22Rv1 (cell line): Measurements from ENCODE around the gene VWF.

Source experiments
- H3K27ac ChIP-seq: fragments of 450-650 bp; 2 replicates; pipeline ENCODE4 v1.5.1; 2017
- ZFX ChIP-seq: fragments of 450-650 bp; IDR thresholded peaks from 2 replicates; pipeline ENCODE4 v1.6.1; 2017; ENCODE audit warnings: antibody characterized with exemption, borderline replicate concordance
- TF ChIP-seq, protein P1 (sequence below): fragments of 450-650 bp; IDR thresholded peaks from 2 replicates; pipeline ENCODE4 v1.5.1; 2017; ENCODE audit warnings: mild to moderate bottlenecking

VWF gene

DNA sequence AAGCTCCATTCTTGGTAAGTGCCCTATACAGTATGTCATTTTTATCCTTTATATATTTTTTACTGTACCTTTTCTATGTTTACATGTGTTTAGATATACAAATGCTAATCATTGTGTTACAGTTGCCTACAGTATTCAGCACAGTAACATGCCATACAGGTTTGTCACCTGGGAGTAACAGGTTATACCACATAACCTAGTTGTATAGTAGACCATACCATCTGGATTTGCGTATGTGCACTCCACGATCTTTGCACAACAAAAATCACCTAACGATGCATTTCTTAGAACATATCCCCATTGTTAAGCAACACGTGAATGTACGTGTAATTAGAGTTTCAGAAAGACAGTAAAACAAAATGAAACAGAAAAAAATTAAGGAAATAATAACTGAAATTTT, 167.5 kb downstream of the VWF start:
- no peak overlapping the region for H3K27ac ChIP-seq
- no peak for TF ChIP-seq ZFX
- TF ChIP-seq, protein P1, sequence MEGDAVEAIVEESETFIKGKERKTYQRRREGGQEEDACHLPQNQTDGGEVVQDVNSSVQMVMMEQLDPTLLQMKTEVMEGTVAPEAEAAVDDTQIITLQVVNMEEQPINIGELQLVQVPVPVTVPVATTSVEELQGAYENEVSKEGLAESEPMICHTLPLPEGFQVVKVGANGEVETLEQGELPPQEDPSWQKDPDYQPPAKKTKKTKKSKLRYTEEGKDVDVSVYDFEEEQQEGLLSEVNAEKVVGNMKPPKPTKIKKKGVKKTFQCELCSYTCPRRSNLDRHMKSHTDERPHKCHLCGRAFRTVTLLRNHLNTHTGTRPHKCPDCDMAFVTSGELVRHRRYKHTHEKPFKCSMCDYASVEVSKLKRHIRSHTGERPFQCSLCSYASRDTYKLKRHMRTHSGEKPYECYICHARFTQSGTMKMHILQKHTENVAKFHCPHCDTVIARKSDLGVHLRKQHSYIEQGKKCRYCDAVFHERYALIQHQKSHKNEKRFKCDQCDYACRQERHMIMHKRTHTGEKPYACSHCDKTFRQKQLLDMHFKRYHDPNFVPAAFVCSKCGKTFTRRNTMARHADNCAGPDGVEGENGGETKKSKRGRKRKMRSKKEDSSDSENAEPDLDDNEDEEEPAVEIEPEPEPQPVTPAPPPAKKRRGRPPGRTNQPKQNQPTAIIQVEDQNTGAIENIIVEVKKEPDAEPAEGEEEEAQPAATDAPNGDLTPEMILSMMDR, result no peak

DNA sequence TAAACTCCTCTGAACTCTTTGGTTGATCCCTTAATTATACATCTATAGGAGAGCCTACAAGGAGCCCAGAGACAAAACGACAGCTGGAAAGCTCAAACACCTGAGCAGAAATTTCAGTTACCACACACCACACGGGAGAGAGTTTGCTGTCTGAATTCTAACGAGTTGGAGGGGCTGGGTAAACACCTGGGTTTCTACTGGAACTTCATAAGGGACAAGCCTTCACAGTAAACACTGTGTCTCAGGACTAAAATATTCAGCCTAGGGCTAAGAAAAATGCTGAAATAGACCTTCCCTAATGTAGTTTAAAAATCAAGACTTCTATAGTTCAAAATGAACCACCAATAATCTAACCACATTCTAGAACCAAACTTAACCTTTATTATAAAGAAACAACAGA, 169.8 kb downstream of the VWF start:
- H3K27ac ChIP-seq, result no peak overlapping the region
- TF ChIP-seq ZFX, result no peak
- TF ChIP-seq, protein P1, result no peak

DNA sequence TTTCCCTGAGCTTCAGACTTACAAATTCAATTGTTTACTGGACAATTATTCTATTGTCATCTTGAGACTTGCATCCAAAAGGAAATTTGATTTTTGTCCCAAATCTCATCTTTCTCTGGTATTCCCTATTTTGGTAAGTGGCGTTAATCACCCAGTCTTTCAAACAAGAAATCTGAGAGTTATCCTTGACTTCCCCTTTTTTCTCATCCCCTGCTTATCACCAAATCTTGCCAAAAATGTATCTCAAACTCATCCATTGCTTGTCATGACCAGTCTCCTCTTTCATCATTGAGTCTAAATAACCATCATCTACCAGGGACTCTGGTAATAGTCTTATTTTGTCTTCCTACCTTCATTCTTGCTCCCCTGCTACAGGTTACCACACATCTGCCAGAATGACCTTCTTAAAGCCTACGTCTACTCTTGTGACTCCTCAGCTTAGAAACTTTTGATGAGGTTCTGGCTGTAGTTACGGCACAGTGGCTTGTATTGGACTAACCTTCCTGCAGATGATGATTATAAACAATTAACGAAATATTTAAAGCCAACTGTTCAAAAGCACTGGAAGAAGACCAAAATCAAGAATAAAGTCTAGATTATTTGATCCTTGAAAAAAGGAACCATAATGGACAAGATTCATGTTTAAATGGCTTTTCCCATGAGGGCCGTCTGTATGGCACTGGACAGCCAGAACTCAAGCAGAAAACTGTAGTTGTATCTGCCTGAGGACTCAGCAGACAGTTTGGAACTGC, 170.5 kb downstream of the VWF start:
- TF ChIP-seq, protein P1, result no peak
- no peak for TF ChIP-seq ZFX
- H3K27ac ChIP-seq, result no peak overlapping the region

DNA sequence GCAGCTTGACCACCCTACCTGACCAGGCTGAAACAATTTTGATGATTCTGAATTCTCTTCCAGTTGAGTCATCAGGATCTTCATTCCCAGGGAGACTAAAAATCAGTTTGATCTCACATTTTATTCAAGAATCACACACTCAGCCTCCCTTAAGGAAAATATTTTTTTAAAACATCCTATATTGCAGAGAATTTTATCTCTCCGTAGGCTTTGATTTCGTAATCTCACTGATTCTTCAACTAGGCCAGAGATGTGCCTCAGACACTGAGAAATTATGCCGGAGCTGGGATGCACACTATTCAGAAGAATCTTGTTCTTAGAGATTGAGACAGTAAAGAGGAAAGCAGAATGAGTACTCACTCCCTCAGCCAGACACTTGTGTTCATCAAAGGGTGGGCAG, 172.4 kb downstream of the VWF start:
- TF ChIP-seq, protein P1, result no peak
- TF ChIP-seq ZFX, result no peak
- no peak overlapping the region for H3K27ac ChIP-seq

DNA sequence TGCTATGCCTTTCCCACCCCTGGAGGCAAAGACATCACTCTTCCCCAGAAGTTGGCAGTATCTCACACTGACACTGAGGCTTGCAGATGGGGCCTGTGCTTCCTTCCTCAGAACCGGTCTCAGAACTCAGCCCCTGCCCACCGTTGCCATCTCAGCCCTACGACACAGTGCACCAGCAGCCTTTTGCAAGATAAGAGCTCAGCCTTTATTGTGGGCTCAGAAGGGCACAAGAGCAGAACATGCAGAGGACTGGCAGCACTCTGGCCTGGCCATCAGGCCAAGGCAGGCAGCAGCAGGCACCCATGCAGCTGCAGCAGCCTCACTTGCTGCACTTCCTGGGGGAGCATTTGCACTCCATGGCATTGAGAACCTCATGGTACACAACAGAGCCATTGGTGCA, 175.8 kb downstream of the VWF start:
- TF ChIP-seq, protein P1, result no peak
- TF ChIP-seq ZFX, result no peak
- H3K27ac ChIP-seq, result no peak overlapping the region

DNA sequence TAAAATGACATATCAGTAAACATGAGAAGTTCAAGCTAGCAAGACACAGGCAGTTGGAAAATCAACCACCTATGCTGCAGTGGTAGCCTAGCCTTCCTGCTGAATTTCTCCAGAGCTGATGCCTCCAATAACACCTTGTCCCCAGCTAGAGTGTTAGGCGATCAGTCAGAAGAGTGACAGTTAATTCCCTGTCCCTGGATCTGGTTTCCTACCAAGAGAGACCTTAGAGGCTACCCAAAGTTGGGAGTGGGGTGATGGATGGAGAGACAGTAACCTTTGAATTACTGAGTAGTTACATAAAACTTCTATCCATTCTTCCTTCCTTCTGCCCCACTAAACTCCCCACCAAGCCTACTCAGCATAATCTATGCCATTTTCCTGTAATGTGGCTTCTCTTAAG, 177.5 kb downstream of the VWF start:
- H3K27ac ChIP-seq, result no peak overlapping the region
- TF ChIP-seq, protein P1, result no peak
- TF ChIP-seq ZFX, result no peak

DNA sequence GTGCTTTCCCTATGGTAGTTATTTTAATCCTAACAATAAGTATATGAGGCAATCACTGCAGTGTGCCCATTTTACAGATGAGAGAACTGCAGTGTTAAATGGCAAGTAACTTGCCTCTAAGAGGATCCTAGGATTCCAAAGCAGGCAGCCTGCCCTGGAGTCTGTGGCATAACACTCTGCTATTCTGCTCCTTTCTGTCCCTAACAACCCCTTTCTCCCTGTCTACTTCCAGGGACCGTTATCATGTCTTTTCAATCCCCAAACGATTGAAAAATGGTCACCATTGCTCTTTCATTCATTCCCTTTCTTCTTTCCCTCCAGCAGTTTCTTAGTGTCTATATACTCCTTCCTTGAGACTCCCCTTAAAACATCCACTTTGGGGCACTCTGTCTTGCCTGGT, 178.1 kb downstream of the VWF start:
- H3K27ac ChIP-seq, result no peak overlapping the region
- TF ChIP-seq, protein P1, result no peak
- no peak for TF ChIP-seq ZFX
